GM12878 (cell line): Measurements from ENCODE around the gene DCAF11. TPM values are rescaled to one million over a fixed set of nuclear protein-coding genes. Genes with fewer than 3 reads are reported as not detected.

Experiments
- ATF2 ChIP-seq: IDR thresholded peaks from 2 replicates; pipeline ENCODE4 v1.6.1; 2012; ENCODE audit warnings: low read length, inconsistent platforms
- ATF7 ChIP-seq: fragments of 450-650 bp; IDR thresholded peaks from 2 replicates; pipeline ENCODE4 v1.6.1; 2016; ENCODE audit warnings: low read depth, mild to moderate bottlenecking
- BCL11A ChIP-seq: IDR thresholded peaks from 2 replicates; pipeline ENCODE4 v1.6.1; 2011; ENCODE audit warnings: low read depth, low read length
- CBFB ChIP-seq: IDR thresholded peaks from 2 replicates; pipeline ENCODE4 v1.6.1; 2016; ENCODE audit warnings: antibody characterized with exemption, low read depth
- FOXM1 ChIP-seq: IDR thresholded peaks from 2 replicates; pipeline ENCODE4 v1.6.1; 2012; ENCODE audit warnings: low read depth, mild to moderate bottlenecking, inconsistent platforms, low read length, moderate library complexity
- KAT2A ChIP-seq: conservative IDR thresholded peaks from 2 replicates; pipeline ENCODE4 v1.6.1; 2011; ENCODE audit warnings: low read depth, low read length; ENCODE audit not compliant: control insufficient read depth
- NR2C1 ChIP-seq: fragments of 450-650 bp; IDR thresholded peaks from 2 replicates; pipeline ENCODE4 v1.6.1; 2017; ENCODE audit warnings: antibody characterized with exemption, mild to moderate bottlenecking, moderate library complexity
- PBX3 ChIP-seq: IDR thresholded peaks from 2 replicates; pipeline ENCODE4 v1.6.1; 2011; ENCODE audit warnings: mild to moderate bottlenecking, low read depth, low read length, moderate library complexity; ENCODE audit not compliant: insufficient replicate concordance
- SKIL ChIP-seq: fragments of 450-650 bp; IDR thresholded peaks from 2 replicates; pipeline ENCODE4 v1.6.1; 2017; ENCODE audit warnings: mild to moderate bottlenecking, low read depth, inconsistent platforms; ENCODE audit not compliant: poor library complexity, severe bottlenecking
- SP1 ChIP-seq: IDR thresholded peaks from one replicate; pipeline ENCODE4 v1.6.1; 2011; ENCODE audit warnings: low read depth, low read length
- YY1 ChIP-seq: IDR thresholded peaks from 2 replicates; pipeline ENCODE4 v1.6.1; 2011; ENCODE audit warnings: low read depth, mild to moderate bottlenecking, low read length
- ZBTB4 ChIP-seq: fragments of 450-650 bp; formaldehyde crosslinking; IDR thresholded peaks from 2 replicates; pipeline ENCODE4 v1.4.0; 2022; ENCODE audit warnings: mild to moderate bottlenecking, moderate library complexity
- ZNF24 ChIP-seq: fragments of 450-650 bp; IDR thresholded peaks from 2 replicates; pipeline ENCODE4 v1.6.1; 2017; ENCODE audit warnings: antibody characterized with exemption, mild to moderate bottlenecking
- ZNF592 ChIP-seq: fragments of 450-650 bp; IDR thresholded peaks from 2 replicates; pipeline ENCODE4 v1.6.1; 2017; ENCODE audit warnings: mild to moderate bottlenecking, moderate library complexity
- polyA plus RNA-seq, 11 experiments: library from polyadenylated mRNA; depleted of rRNA in 4 of 11; unstranded in 6 of 11; stranded (reverse) in 5 of 11; fragments of >200 nt; fragmentation: Nextera tagmentation in 4 of 11; fragmentation: Illumina TruSeq in 1 of 11; extraction: Ambion mirVana in 4 of 11; extraction: Trizol in 1 of 11; gene quantifications; 1 replicate in 1 of 11; 2 replicates in 10 of 11; pipeline versions ENCODE4 v1.2.1 to v1.2.3, GENCODE V29; 2011 to 2016; ENCODE audit warnings: inconsistent platforms in 2 of 11, missing spikeins in 2 of 11, low read depth in 1 of 11
- total RNA-seq, 4 experiments: library from RNA; depleted of rRNA in 3 of 4; stranded (reverse); fragments of >200 nt in 3 of 4; fragmentation: Illumina TruSeq in 1 of 4; extraction: Trizol in 1 of 4; gene quantifications; 2 replicates each; pipeline versions ENCODE4 v1.2.1 to v1.2.3, GENCODE V29; 2013 to 2021
- TF ChIP-seq, protein P1 (sequence below): IDR thresholded peaks from 2 replicates; pipeline ENCODE4 v1.6.1; 2012; ENCODE audit warnings: low read depth, low read length, improper control_type of control experiment

DCAF11 gene
- total and polyA plus RNA-seq, 10 of the 15 experiments (the other 5 are each of a cell fraction or from before 2014, with no cell fraction given) = 13.4 to 91.2 (median 68.7) TPM

- TF ChIP-seq ZBTB4 (no peak), PBX3 (peak; percentile 3), CBFB (no peak), YY1 (peak; percentile 74; the same call in 1 of the 2 replicates), KAT2A (no peak), FOXM1 (no peak), SKIL (no peak), NR2C1 (no peak), ZNF24 (no peak), ATF2 (0 out of 2 replicates have a peak, but pooled peaks have one; percentile 24), BCL11A (0 out of 2 replicates have a peak, but pooled peaks have one; percentile 32), SP1 (peak; percentile 82), ATF7 (no peak), ZNF592 (no peak)
- TF ChIP-seq, protein P1, sequence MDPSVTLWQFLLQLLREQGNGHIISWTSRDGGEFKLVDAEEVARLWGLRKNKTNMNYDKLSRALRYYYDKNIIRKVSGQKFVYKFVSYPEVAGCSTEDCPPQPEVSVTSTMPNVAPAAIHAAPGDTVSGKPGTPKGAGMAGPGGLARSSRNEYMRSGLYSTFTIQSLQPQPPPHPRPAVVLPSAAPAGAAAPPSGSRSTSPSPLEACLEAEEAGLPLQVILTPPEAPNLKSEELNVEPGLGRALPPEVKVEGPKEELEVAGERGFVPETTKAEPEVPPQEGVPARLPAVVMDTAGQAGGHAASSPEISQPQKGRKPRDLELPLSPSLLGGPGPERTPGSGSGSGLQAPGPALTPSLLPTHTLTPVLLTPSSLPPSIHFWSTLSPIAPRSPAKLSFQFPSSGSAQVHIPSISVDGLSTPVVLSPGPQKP = no peak
Observed at GRCh38 chr14:24171422-24172260, 57.1 kb downstream of the DCAF11 start, which contains the start of gene REC8 (continued).
